Effector memory CD4-positive, alpha-beta T cell (primary cell): ENCODE results near the gene MEFV.
A peak's percentile ranks its signal among the peaks of the same experiment; 100 is the strongest.

Source experiments
- DNase-seq, 3 donors: peaks; one replicate each; pipeline ENCODE4 v3.0.0-alpha.2; 2020
- H3K27ac ChIP-seq: 2 replicates; pipeline ENCODE4 v1.7.0; 2013; ENCODE audit warnings: mild to moderate bottlenecking, low read length, moderate library complexity; ENCODE audit not compliant: insufficient read depth, poor library complexity, severe bottlenecking
- H3K27me3 ChIP-seq: replicated peaks from 2 replicates; pipeline ENCODE4 v1.7.0; 2013; ENCODE audit warnings: mild to moderate bottlenecking, low read length; ENCODE audit not compliant: insufficient read depth, control insufficient read depth, poor library complexity, severe bottlenecking
- H3K36me3 ChIP-seq: 2 replicates; pipeline ENCODE4 v1.7.0; 2013; ENCODE audit warnings: mild to moderate bottlenecking, low read length, moderate library complexity; ENCODE audit not compliant: control insufficient read depth, insufficient read depth
- H3K4me1 ChIP-seq: 2 replicates; pipeline ENCODE4 v1.7.0; 2013; ENCODE audit warnings: low read length, mild to moderate bottlenecking; ENCODE audit not compliant: control insufficient read depth, insufficient read depth, poor library complexity, severe bottlenecking
- H3K4me3 ChIP-seq: 2 replicates; pipeline ENCODE4 v1.7.0; 2013; ENCODE audit warnings: low read length, low read depth, mild to moderate bottlenecking; ENCODE audit not compliant: insufficient read depth, poor library complexity, severe bottlenecking
- H3K9me3 ChIP-seq: 2 replicates; pipeline ENCODE4 v1.7.0; 2013; ENCODE audit warnings: mild to moderate bottlenecking, low read length, moderate library complexity; ENCODE audit not compliant: control insufficient read depth

MEFV gene

DNA sequence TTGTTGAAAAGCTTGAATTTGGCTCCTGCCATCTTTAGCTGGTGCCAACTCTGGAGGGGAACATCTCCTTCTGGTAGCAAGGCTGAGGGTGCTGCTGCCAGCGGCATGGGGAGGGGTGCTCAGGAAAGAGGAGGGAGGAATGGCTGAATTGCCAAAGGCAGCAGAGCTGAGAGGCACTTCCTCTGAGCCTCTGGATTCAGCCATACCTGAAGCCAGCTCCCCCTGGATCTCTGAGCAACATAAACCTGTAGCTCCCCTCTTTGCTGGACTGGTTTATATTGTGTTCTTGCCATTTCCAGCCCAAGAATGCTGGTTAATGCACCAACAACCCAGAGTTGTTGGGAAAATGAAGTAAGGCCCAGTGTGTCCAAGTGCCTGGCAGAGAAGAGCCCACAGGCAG, 7.4 kb downstream of the MEFV start:
- Histone ChIP-seq H3K27me3 (no peaks in the 10 kb centered on the region), H3K4me3 (no peak overlapping the region), H3K36me3 (no peaks in the 10 kb centered on the region), H3K4me1 (no peaks in the 10 kb centered on the region), H3K9me3 (no peaks in the 10 kb centered on the region), H3K27ac (no peak overlapping the region)
- no peak for DNase-seq

DNA sequence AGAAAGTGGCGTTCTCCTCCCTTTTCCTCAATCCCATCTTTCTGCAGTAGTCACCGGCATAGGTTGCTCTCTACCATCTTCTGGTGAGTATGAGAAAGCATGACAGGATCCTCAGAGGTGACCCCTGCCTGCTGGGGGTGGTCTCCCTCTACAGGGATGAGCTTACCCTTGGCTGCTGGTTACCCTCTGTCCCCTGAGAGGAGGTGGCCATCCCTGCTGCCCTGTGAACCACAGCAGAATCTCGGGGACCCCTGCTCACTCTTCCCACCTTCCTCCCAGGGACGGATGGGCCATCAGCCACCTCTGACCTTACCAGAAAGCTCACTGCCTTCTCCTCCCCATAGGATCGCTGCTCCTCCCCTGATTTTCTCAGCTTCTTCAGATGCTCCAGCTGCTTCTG, 7.8 kb downstream of the MEFV start:
- H3K36me3 ChIP-seq, result no peaks in the 10 kb centered on the region
- H3K27me3 ChIP-seq, result no peaks in the 10 kb centered on the region
- no peak for DNase-seq
- no peak overlapping the region for H3K4me3 ChIP-seq
- H3K9me3 ChIP-seq, result no peaks in the 10 kb centered on the region
- H3K27ac ChIP-seq, result no peak overlapping the region
- H3K4me1 ChIP-seq, result no peaks in the 10 kb centered on the region

DNA sequence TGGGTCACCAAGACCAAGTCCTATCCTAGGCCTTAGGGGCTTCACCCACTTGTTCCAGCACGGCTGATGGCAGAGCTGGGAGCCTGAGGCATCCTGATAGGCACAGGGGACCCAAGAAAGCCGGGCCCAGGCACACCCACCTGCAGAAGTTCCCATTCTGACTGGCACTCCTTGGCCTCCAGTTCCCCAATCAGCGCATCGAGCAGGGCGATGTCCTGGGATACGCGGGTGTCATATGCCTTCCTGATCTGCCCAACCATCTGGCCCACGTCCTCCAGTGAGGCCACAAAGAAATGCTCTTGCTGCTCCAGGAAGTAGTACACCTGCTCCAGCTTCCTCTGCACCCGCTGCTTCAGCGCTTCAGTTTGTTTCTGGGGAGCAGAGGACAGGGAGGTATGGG, 9.6 kb downstream of the MEFV start:
- Histone ChIP-seq H3K9me3 (no peaks in the 10 kb centered on the region), H3K4me1 (no peaks in the 10 kb centered on the region), H3K27me3 (no peaks in the 10 kb centered on the region), H3K27ac (no peak overlapping the region), H3K36me3 (no peaks in the 10 kb centered on the region), H3K4me3 (no peak overlapping the region)
- no peak for DNase-seq

DNA sequence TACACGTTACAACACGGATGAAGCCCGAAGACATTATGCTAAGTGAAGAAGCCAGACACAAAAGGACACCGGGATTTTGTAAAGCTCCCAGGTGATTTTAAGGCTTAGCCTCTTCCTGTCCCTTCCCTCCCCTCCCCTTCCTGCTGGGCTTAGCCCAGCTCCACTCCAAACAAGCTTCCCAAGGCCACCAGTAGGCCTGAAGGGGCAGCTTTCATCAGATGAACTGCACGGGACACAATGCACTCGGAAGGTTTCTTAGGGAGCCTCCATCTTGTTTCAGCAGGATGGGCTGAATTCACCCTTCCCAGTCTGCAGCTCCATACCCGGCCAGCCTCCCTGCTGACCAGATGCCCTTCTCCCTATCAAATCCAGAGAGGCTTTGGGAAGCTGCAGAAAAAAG, 10.4 kb downstream of the MEFV start:
- Histone ChIP-seq H3K27ac (no peak overlapping the region), H3K9me3 (no peaks in the 10 kb centered on the region), H3K4me3 (no peak overlapping the region), H3K4me1 (no peaks in the 10 kb centered on the region), H3K36me3 (no peaks in the 10 kb centered on the region), H3K27me3 (no peaks in the 10 kb centered on the region)
- no peak for DNase-seq

DNA sequence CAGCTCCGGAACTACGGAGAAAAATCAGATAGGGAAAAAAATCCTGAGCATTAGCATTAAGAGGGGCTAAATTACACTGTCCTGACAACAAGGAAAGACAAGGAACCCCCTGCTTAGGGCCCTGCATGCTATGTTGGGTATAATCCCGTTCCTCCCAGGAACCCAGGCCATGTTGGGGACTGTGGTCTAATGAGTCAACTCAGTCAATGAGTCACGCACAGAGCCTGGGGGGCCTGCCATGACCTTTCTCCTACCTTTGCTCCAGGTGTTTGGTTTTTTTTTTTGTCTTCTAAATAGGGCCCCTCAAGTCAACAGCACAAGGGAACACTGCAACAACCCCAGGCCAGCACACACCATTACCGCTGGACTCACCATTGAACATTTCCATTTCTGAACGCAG, 12.6 kb downstream of the MEFV start:
- no peak for DNase-seq
- Histone ChIP-seq H3K36me3 (no peaks in the 10 kb centered on the region), H3K4me1 (no peaks in the 10 kb centered on the region), H3K27ac (no peak overlapping the region), H3K4me3 (no peak overlapping the region), H3K9me3 (no peaks in the 10 kb centered on the region), H3K27me3 (no peaks in the 10 kb centered on the region)

DNA sequence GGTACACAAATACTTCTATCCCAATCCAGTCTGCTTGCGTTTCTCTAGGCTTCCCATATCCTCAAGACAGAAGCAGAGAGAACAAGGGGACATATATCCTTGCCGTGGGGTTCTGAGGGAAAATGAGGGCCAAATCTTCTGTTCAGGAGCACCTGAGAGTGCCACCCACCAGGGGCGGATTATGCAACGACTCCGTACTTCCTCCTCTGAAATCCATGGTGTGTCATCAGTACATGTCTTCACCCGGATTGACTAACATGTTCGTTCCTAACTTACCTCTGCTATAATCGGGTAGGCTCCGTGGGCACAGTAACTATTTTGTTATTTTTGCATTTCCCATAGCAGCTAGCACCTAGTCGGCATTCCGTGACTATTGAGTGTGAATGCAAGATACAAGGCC, 13.7 kb downstream of the MEFV start:
- no peaks in the 10 kb centered on the region for H3K27me3 ChIP-seq
- no peaks in the 10 kb centered on the region for H3K36me3 ChIP-seq
- no peak for DNase-seq
- no peak overlapping the region for H3K4me3 ChIP-seq
- H3K4me1 ChIP-seq, result no peaks in the 10 kb centered on the region
- no peak overlapping the region for H3K27ac ChIP-seq
- H3K9me3 ChIP-seq, result no peaks in the 10 kb centered on the region

DNA sequence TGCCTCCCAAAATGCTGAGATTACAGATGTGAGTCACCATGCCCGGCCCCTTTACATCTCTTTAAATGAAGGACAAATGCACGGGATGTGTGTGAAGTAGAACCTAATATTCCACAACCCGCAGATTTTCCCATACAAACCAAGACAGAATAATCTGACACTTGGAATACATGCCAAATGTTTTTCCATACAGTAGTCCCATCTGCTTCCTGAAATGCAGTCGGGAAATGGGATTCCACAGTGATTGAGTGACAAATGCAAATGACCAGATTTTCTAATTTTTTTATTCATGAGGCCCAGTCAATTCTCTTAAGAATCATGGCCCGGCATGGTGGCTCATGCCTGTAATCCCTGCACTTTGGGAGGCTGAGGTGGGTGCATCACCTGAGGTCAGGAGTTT, 14.7 kb downstream of the MEFV start:
- Histone ChIP-seq H3K36me3 (no peaks in the 10 kb centered on the region), H3K9me3 (no peaks in the 10 kb centered on the region), H3K27ac (no peak overlapping the region), H3K27me3 (no peaks in the 10 kb centered on the region), H3K4me3 (no peak overlapping the region), H3K4me1 (no peaks in the 10 kb centered on the region)
- DNase-seq, result no peak

DNA sequence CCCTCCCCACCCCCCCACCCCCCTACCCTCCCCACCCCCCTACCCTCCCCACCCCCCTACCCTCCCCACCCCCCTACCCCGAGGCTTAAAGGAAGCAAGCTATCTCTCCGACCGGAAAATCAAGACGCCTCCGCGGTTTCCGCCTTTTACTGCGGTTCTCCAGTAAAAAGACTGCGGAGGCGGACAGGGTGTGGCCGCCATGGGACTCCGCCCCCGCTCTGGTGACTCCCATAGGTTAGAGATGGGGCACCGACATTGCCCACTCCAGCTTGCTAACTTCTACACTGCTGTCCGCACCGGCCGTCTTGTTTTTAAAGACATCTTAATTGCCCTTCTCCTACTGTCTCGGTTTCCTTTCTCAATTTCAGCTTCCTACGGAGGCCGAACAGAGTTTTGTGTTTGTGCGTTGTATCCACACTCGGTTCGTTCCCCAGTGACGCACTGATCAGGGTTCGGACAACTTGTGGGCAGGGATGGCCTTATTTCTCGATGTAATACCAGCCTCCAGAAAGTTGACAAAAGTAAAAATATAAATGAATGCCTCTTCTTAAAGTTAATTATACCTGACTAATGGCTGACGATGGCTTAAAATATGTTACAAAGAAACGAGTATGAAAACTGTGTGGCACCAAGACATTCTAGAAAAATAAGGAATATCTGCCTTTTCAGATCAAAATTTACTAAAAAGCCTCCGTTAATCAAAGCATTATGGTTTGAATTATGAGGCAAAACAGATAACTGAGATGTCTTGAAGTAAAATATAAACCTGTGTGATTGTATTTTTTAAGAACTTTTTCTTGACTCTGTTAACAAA, 20.4 kb downstream of the MEFV start:
- peak; percentile 45 to 80 (median 54) for DNase-seq
- peaks cover 4% of the 10 kb centered on the region for H3K9me3 ChIP-seq
- H3K4me3 ChIP-seq, result no peak overlapping the region
- no peaks in the 10 kb centered on the region for H3K27me3 ChIP-seq
- H3K4me1 ChIP-seq, result peaks cover 13% of the 10 kb centered on the region
- peaks cover 23% of the 10 kb centered on the region for H3K36me3 ChIP-seq
- peak overlapping the region; percentile 16 for H3K27ac ChIP-seq

DNA sequence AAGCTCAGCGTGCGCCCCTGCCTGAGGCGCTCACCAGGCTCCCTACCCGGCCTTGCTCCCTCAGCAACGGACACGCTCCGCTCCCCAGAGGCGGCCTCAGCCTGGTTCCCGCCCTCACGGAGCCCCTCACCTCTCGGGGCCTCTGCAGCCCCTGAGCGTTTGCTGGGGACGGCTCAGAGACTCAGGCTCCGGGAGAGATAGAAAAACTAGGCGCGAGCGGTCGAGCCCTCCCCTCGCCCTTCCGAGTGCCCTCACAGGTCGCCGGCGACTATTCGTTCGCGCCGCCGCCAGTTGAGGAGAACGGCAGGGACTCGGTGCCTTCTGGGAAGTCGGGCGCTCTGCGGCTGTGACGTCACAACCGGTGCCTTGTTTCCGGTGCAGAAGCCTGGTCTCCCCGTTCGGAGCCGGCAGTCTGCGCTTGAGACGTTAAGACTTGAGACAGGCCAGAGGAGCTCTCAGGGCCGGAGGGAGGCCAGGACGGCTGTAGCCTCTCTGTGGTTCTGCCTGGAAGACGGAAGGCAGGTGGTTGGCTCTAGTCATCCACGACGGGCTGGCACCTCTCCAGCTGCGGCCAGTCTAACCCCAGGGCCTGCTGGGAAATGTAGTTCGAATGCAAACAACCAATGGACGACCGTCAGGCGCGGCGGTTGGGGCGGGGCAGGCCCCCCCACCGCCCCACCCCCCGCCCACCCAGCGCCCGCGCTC, 21.4 kb downstream of the MEFV start, which contains the start of gene ZNF200:
Gene ZNF200 (minus strand): TSS at position 302 of the 705 bp plus-strand sequence. CDS start 1,403 bp downstream, outside the sequence.
- Histone ChIP-seq H3K27ac (peak within 1 kb of the TSS; percentile 89), H3K27me3 (no peaks in the 10 kb centered on the region), H3K4me1 (peaks cover 13% of the 10 kb centered on the region), H3K4me3 (peak within 1 kb of the TSS; percentile 82), H3K9me3 (peaks cover 4% of the 10 kb centered on the region), H3K36me3 (peaks cover 30% of the 10 kb centered on the region)
- DNase-seq, result peak; percentile 85 to 90 (median 86)

DNA sequence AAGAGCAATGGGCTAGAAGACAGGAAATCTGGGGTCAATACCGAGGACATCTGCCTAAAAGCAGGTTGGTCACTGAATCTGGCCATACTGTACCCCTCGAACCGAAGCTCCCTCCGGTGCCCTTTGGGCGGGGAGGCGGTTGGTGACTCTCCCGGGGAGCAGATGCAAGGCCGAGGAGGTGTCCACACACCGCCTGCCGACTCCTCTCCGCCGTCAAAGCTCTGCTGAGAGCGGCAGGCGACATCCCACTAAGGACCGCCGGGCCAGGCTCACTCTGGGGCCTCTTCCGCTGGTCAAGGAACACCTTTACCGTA, 21.9 kb downstream of the MEFV start:
- H3K27ac ChIP-seq, result peak overlapping the region; percentile 89
- H3K36me3 ChIP-seq, result peaks cover 33% of the 10 kb centered on the region
- H3K4me1 ChIP-seq, result peaks cover 13% of the 10 kb centered on the region
- no peaks in the 10 kb centered on the region for H3K27me3 ChIP-seq
- no peak for DNase-seq
- H3K4me3 ChIP-seq, result peak overlapping the region; percentile 82
- peaks cover 4% of the 10 kb centered on the region for H3K9me3 ChIP-seq
